Muscle of leg (tissue), 11 donors: Measurements from ENCODE around the gene NFAT5. TPM values are rescaled to one million over a fixed set of nuclear protein-coding genes. Genes with fewer than 3 reads are reported as not detected.

Experiments
- DNase-seq: peaks from one replicate; pipeline ENCODE4 v3.0.0; 2013
- H3K27ac ChIP-seq: one replicate; pipeline ENCODE4 v1.5.1; 2013; ENCODE audit warnings: mild to moderate bottlenecking, low read length, control low read depth
- H3K27me3 ChIP-seq: one replicate; pipeline ENCODE4 v1.6.1; 2013; ENCODE audit warnings: low read length; ENCODE audit not compliant: control insufficient read depth, insufficient read depth
- H3K36me3 ChIP-seq: one replicate; pipeline ENCODE4 v1.6.1; 2013; ENCODE audit warnings: low read length; ENCODE audit not compliant: control insufficient read depth, insufficient read depth
- H3K4me1 ChIP-seq: one replicate; pipeline ENCODE4 v1.6.1; 2013; ENCODE audit warnings: low read length; ENCODE audit not compliant: control insufficient read depth, insufficient read depth
- H3K4me3 ChIP-seq: one replicate; pipeline ENCODE4 v1.5.1; 2013; ENCODE audit warnings: low read length, control low read depth
- H3K9me3 ChIP-seq: replicated peaks from 2 replicates; pipeline ENCODE4 v1.6.1; 2013; ENCODE audit warnings: low read depth, low read length; ENCODE audit not compliant: control insufficient read depth
- WGBS: methylation state at CpG from one replicate; pipeline ENCODE4 v1.1.5; 2013; ENCODE audit warnings: missing lambda C conversion rate; ENCODE audit not compliant: insufficient coverage; 5-methylcytosine and 5-hydroxymethylcytosine counted together
- polyA plus RNA-seq, 8 donors: library from polyadenylated mRNA; unstranded; fragments of 120-200 nt; gene quantifications; one replicate each; pipeline versions ENCODE4 v1.2.1 to v1.2.3, GENCODE V29; 2013; ENCODE audit warnings: inconsistent platforms in 1 of 8, low replicate concordance in 1 of 8; ENCODE audit not compliant: insufficient read length in 8 of 8, insufficient read depth in 1 of 8
- total RNA-seq: library from RNA; stranded (reverse); fragments of 120-200 nt; gene quantifications from one replicate; pipeline ENCODE4 v1.2.4, GENCODE V29; 2013

Gene NFAT5
- total and polyA plus RNA-seq, 9 donors = 8.2 to 21.1 (median 12.8) TPM

- DNase-seq = no peak
- Histone ChIP-seq H3K4me3 (no peak overlapping the region), H3K9me3 (no peaks in the 10 kb centered on the region), H3K4me1 (no peaks in the 10 kb centered on the region), H3K27me3 (no peaks in the 10 kb centered on the region), H3K36me3 (peaks cover 7% of the 10 kb centered on the region), H3K27ac (no peak overlapping the region)
These were observed 135.7 kb downstream of the NFAT5 start for GRCh38 chr16:69701452-69701851.

- DNase-seq = no peak
- Histone ChIP-seq H3K27me3 (no peaks in the 10 kb centered on the region), H3K27ac (no peak overlapping the region), H3K36me3 (peaks cover 8% of the 10 kb centered on the region), H3K4me1 (no peaks in the 10 kb centered on the region), H3K9me3 (no peaks in the 10 kb centered on the region), H3K4me3 (no peak overlapping the region)
- 100% methylated on average over 1 of the region's 2 CpGs for WGBS
These were observed 136.1 kb downstream of the NFAT5 start for GRCh38 chr16:69701866-69702265.

- Histone ChIP-seq H3K27me3 (no peaks in the 10 kb centered on the region), H3K27ac (no peak overlapping the region), H3K36me3 (peaks cover 5% of the 10 kb centered on the region), H3K4me1 (no peaks in the 10 kb centered on the region), H3K4me3 (no peak overlapping the region), H3K9me3 (no peaks in the 10 kb centered on the region)
- no peak for DNase-seq
- no CpG with 5 or more reads among the region's 2 CpGs for WGBS
These were observed 137.9 kb downstream of the NFAT5 start for GRCh38 chr16:69703638-69704037.

GRCh38 chr16:69706256-69706974 is 140.6 kb downstream of the NFAT5 start:
- H3K4me3 ChIP-seq = no peak overlapping the region
- no peak overlapping the region for H3K27ac ChIP-seq
- peak; percentile 62 for DNase-seq
- no peaks in the 10 kb centered on the region for H3K4me1 ChIP-seq
- no CpG with 5 or more reads among the region's 1 CpG for WGBS
- H3K36me3 ChIP-seq = peaks cover 9% of the 10 kb centered on the region
- H3K27me3 ChIP-seq = no peaks in the 10 kb centered on the region
- no peaks in the 10 kb centered on the region for H3K9me3 ChIP-seq

- Histone ChIP-seq H3K9me3 (no peaks in the 10 kb centered on the region), H3K4me1 (no peaks in the 10 kb centered on the region), H3K4me3 (no peak overlapping the region), H3K27me3 (no peaks in the 10 kb centered on the region), H3K27ac (no peak overlapping the region), H3K36me3 (peaks cover 9% of the 10 kb centered on the region)
- WGBS = no CpG with 5 or more reads among the region's 2 CpGs
- no peak for DNase-seq
These were observed 141.2 kb downstream of the NFAT5 start for GRCh38 chr16:69706975-69707340.

- no peak for DNase-seq
- Histone ChIP-seq H3K36me3 (peaks cover 13% of the 10 kb centered on the region), H3K4me3 (no peak overlapping the region), H3K27ac (no peak overlapping the region), H3K27me3 (no peaks in the 10 kb centered on the region), H3K4me1 (no peaks in the 10 kb centered on the region), H3K9me3 (no peaks in the 10 kb centered on the region)
- 81% methylated on average over 8 of the region's 10 CpGs for WGBS
These were observed 142.3 kb downstream of the NFAT5 start for GRCh38 chr16:69707920-69708683.

- Histone ChIP-seq H3K27ac (no peak overlapping the region), H3K27me3 (no peaks in the 10 kb centered on the region), H3K4me3 (no peak overlapping the region), H3K9me3 (no peaks in the 10 kb centered on the region), H3K36me3 (peaks cover 16% of the 10 kb centered on the region), H3K4me1 (no peaks in the 10 kb centered on the region)
- DNase-seq = peak; percentile 89
- no CpG with 5 or more reads among the region's 5 CpGs for WGBS
These were observed 143.8 kb downstream of the NFAT5 start for GRCh38 chr16:69709456-69710084.

- peak; percentile 59 for DNase-seq
- WGBS = 69% methylated on average over 7 of the region's 12 CpGs
- no peaks in the 10 kb centered on the region for H3K4me1 ChIP-seq
These were observed 145.5 kb downstream of the NFAT5 start for GRCh38 chr16:69711115-69711740.

GRCh38 chr16:69712277-69712676 is 146.5 kb downstream of the NFAT5 start:
- peaks cover 18% of the 10 kb centered on the region for H3K36me3 ChIP-seq
- H3K9me3 ChIP-seq = no peaks in the 10 kb centered on the region
- H3K4me1 ChIP-seq = no peaks in the 10 kb centered on the region
- WGBS = 88% methylated on average over 2 of the region's 4 CpGs
- H3K27ac ChIP-seq = no peak overlapping the region
- H3K27me3 ChIP-seq = no peaks in the 10 kb centered on the region
- DNase-seq = no peak
- no peak overlapping the region for H3K4me3 ChIP-seq

More at GRCh38 chr16:69711115-69711740, 145.5 kb downstream of the NFAT5 start:
- Histone ChIP-seq H3K27ac (no peak overlapping the region), H3K36me3 (peaks cover 18% of the 10 kb centered on the region), H3K27me3 (no peaks in the 10 kb centered on the region), H3K4me3 (no peak overlapping the region), H3K9me3 (no peaks in the 10 kb centered on the region)
